WTC11 (cell line): ENCODE data around the gene GALE. TPM values are rescaled to one million over a fixed set of nuclear protein-coding genes. Genes with fewer than 3 reads are reported as not detected.

Experiments used
- ATAC-seq: fragments of 200-7000 bp; cut with Tn5 transposase; 2 replicates; pipeline ENCODE4 v1.10.0; 2021; ENCODE audit warnings: mild to moderate bottlenecking, moderate library complexity
- CTCF ChIA-PET: fragments of 300-600 bp; sonication (Branson Sonifier 250); formaldehyde crosslinking; loops from one replicate; lab custom pipeline; 2021; ENCODE audit warnings: antibody characterized with exemption; lab: Charles Lee
- POLR2A ChIA-PET: fragments of 350-600 bp; sonication (Branson Sonifier 250); formaldehyde crosslinking; loops from one replicate; lab custom pipeline; 2021; ENCODE audit warnings: antibody characterized with exemption; lab: Charles Lee
- DNase-seq: peaks from one replicate; pipeline ENCODE4 v3.0.0; 2021; ENCODE audit warnings: low spot score
- H3K27ac Mint-ChIP-seq: 2 replicates; pipeline ENCODE4 v1.8.0; 2021; ENCODE audit warnings: mixed read lengths
- H3K27me3 Mint-ChIP-seq: 2 replicates; pipeline ENCODE4 v1.8.0; 2021; ENCODE audit warnings: low read depth, mild to moderate bottlenecking, moderate library complexity, mixed read lengths
- H3K36me3 Mint-ChIP-seq: 2 replicates; pipeline ENCODE4 v1.8.0; 2021; ENCODE audit warnings: mixed read lengths
- H3K4me1 Mint-ChIP-seq: 2 replicates; pipeline ENCODE4 v1.8.0; 2022; ENCODE audit warnings: mixed read lengths
- H3K4me3 Mint-ChIP-seq: 2 replicates; pipeline ENCODE4 v1.8.0; 2021; ENCODE audit warnings: mild to moderate bottlenecking, moderate library complexity, mixed read lengths
- H3K9me3 Mint-ChIP-seq: 2 replicates; pipeline ENCODE4 v1.8.0; 2021; ENCODE audit warnings: mixed read lengths
- EMX1 ChIP-seq: fragments of 250-450 bp; sonication (Bioruptor Pico); IDR thresholded peaks from 2 replicates; pipeline ENCODE4 v1.8.0; 2021; ENCODE audit warnings: mild to moderate bottlenecking
- FOXJ3 ChIP-seq: sonication (generic); formaldehyde crosslinking; IDR thresholded peaks from 2 replicates; pipeline ENCODE4 v1.9.0; 2021; ENCODE audit warnings: missing genetic modification reagents, mild to moderate bottlenecking, borderline replicate concordance
- JAZF1 ChIP-seq: fragments of 250-450 bp; sonication (Bioruptor Pico); IDR thresholded peaks from 2 replicates; pipeline ENCODE4 v1.9.0; 2021; ENCODE audit warnings: moderate library complexity, mild to moderate bottlenecking, inconsistent platforms
- MXD4 ChIP-seq: fragments of 250-450 bp; sonication (Bioruptor Pico); IDR thresholded peaks from 2 replicates; pipeline ENCODE4 v1.8.0; 2021; ENCODE audit warnings: mild to moderate bottlenecking, moderate library complexity, borderline replicate concordance
- MYBL2 ChIP-seq: sonication (generic); formaldehyde crosslinking; IDR thresholded peaks from 2 replicates; pipeline ENCODE4 v1.8.1; 2023; ENCODE audit warnings: mild to moderate bottlenecking, moderate library complexity, missing genetic modification reagents
- NFATC4 ChIP-seq: fragments of 250-450 bp; sonication (Bioruptor Pico); IDR thresholded peaks from 2 replicates; pipeline ENCODE4 v1.9.0; 2021; ENCODE audit warnings: mild to moderate bottlenecking
- NR2C2 ChIP-seq: sonication (generic); formaldehyde crosslinking; IDR thresholded peaks from 2 replicates; pipeline ENCODE4 v1.8.0; 2022; ENCODE audit warnings: mild to moderate bottlenecking, missing genetic modification reagents
- ZNF317 ChIP-seq: sonication (generic); formaldehyde crosslinking; IDR thresholded peaks from 2 replicates; pipeline ENCODE4 v1.8.1; 2023; ENCODE audit warnings: low read depth, mild to moderate bottlenecking, moderate library complexity, missing genetic modification reagents, borderline replicate concordance
- ZNF396 ChIP-seq: fragments of 250-450 bp; sonication (Bioruptor Pico); IDR thresholded peaks from 2 replicates; pipeline ENCODE4 v1.8.0; 2021; ENCODE audit warnings: mild to moderate bottlenecking, moderate library complexity, borderline replicate concordance
- ZNF425 ChIP-seq: fragments of 250-450 bp; sonication (Bioruptor Pico); conservative IDR thresholded peaks from 2 replicates; pipeline ENCODE4 v1.9.0; 2021; ENCODE audit warnings: mild to moderate bottlenecking
- ZSCAN18 ChIP-seq: fragments of 250-450 bp; sonication (Bioruptor Pico); IDR thresholded peaks from 2 replicates; pipeline ENCODE4 v2.1.2; 2022; ENCODE audit warnings: mild to moderate bottlenecking, moderate library complexity
- total RNA-seq: library from RNA; stranded (reverse); gene quantifications from 3 replicates; pipeline ENCODE4 v1.2.3, GENCODE V29; 2021
- TF ChIP-seq, protein P1 (sequence below): sonication (generic); formaldehyde crosslinking; IDR thresholded peaks from 2 replicates; pipeline ENCODE4 v1.8.0; 2022; ENCODE audit warnings: mild to moderate bottlenecking, missing genetic modification reagents
- TF ChIP-seq, protein P2 (sequence below): sonication (generic); formaldehyde crosslinking; IDR thresholded peaks from 2 replicates; pipeline ENCODE4 v1.8.1; 2023; ENCODE audit warnings: mild to moderate bottlenecking, missing genetic modification reagents, borderline replicate concordance
- TF ChIP-seq, protein P3 (sequence below): sonication (generic); formaldehyde crosslinking; IDR thresholded peaks from 2 replicates; pipeline ENCODE4 v1.8.1; 2022; ENCODE audit warnings: mild to moderate bottlenecking, missing genetic modification reagents, moderate library complexity, borderline replicate concordance
- TF ChIP-seq, protein P4 (sequence below): fragments of 250-450 bp; sonication (Bioruptor Pico); IDR thresholded peaks from 2 replicates; pipeline ENCODE4 v1.9.0; 2021; ENCODE audit warnings: mild to moderate bottlenecking
- TF ChIP-seq, protein P5 (sequence below): sonication (generic); formaldehyde crosslinking; IDR thresholded peaks from 2 replicates; pipeline ENCODE4 v1.8.1; 2023; ENCODE audit warnings: mild to moderate bottlenecking, missing genetic modification reagents
- TF ChIP-seq, protein P6 (sequence below): fragments of 200-600 bp; IDR thresholded peaks from 2 replicates; pipeline ENCODE4 v1.8.0; 2022; ENCODE audit warnings: antibody characterized with exemption
- TF ChIP-seq, protein P7 (sequence below): sonication (generic); formaldehyde crosslinking; conservative IDR thresholded peaks from 2 replicates; pipeline ENCODE4 v1.8.1; 2023; ENCODE audit warnings: mild to moderate bottlenecking, low read depth, missing genetic modification reagents, moderate library complexity

GALE gene
- total RNA-seq, 1 experiment from 2014 or later = 30.3 TPM

- no peak for TF ChIP-seq ZNF317 (CRISPR knock-in tag)
- no peak for TF ChIP-seq NR2C2 (CRISPR knock-in tag)
- TF ChIP-seq, protein P1, sequence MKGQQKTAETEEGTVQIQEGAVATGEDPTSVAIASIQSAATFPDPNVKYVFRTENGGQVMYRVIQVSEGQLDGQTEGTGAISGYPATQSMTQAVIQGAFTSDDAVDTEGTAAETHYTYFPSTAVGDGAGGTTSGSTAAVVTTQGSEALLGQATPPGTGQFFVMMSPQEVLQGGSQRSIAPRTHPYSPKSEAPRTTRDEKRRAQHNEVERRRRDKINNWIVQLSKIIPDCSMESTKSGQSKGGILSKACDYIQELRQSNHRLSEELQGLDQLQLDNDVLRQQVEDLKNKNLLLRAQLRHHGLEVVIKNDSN (CRISPR knock-in tag) = no peak
- TF ChIP-seq, protein P2, sequence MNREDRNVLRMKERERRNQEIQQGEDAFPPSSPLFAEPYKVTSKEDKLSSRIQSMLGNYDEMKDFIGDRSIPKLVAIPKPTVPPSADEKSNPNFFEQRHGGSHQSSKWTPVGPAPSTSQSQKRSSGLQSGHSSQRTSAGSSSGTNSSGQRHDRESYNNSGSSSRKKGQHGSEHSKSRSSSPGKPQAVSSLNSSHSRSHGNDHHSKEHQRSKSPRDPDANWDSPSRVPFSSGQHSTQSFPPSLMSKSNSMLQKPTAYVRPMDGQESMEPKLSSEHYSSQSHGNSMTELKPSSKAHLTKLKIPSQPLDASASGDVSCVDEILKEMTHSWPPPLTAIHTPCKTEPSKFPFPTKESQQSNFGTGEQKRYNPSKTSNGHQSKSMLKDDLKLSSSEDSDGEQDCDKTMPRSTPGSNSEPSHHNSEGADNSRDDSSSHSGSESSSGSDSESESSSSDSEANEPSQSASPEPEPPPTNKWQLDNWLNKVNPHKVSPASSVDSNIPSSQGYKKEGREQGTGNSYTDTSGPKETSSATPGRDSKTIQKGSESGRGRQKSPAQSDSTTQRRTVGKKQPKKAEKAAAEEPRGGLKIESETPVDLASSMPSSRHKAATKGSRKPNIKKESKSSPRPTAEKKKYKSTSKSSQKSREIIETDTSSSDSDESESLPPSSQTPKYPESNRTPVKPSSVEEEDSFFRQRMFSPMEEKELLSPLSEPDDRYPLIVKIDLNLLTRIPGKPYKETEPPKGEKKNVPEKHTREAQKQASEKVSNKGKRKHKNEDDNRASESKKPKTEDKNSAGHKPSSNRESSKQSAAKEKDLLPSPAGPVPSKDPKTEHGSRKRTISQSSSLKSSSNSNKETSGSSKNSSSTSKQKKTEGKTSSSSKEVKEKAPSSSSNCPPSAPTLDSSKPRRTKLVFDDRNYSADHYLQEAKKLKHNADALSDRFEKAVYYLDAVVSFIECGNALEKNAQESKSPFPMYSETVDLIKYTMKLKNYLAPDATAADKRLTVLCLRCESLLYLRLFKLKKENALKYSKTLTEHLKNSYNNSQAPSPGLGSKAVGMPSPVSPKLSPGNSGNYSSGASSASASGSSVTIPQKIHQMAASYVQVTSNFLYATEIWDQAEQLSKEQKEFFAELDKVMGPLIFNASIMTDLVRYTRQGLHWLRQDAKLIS (CRISPR knock-in tag) = no peak
- no peak for TF ChIP-seq ZNF425 (CRISPR knock-in tag)
- TF ChIP-seq NFATC4 (CRISPR knock-in tag) = no peak
- TF ChIP-seq, protein P3, sequence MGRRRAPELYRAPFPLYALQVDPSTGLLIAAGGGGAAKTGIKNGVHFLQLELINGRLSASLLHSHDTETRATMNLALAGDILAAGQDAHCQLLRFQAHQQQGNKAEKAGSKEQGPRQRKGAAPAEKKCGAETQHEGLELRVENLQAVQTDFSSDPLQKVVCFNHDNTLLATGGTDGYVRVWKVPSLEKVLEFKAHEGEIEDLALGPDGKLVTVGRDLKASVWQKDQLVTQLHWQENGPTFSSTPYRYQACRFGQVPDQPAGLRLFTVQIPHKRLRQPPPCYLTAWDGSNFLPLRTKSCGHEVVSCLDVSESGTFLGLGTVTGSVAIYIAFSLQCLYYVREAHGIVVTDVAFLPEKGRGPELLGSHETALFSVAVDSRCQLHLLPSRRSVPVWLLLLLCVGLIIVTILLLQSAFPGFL (CRISPR knock-in tag) = no peak
- TF ChIP-seq EMX1 (CRISPR knock-in tag) = no peak
- TF ChIP-seq MXD4 (CRISPR knock-in tag) = no peak
These were observed 5.7 kb upstream of the GALE start (continued) for GRCh38 chr1:23806280-23806679.

- CTCF ChIA-PET = interaction anchor here (1.0 to 1.6 kb wide), 2 partner anchors 33 to 112 kb away, joined by 4 to 5 read pairs; no protein-coding TSS in a partner anchor
- DNase-seq (no peak), ATAC-seq (no peak)
- Mint-ChIP-seq H3K27me3 (peaks cover 17% of the 10 kb centered on the region), H3K27ac (no peak overlapping the region), H3K36me3 (no peaks in the 10 kb centered on the region), H3K4me3 (no peak overlapping the region), H3K9me3 (no peaks in the 10 kb centered on the region), H3K4me1 (peaks cover 3% of the 10 kb centered on the region; the same call in 1 of the 2 replicates)
- POLR2A ChIA-PET = no interaction called here
- TF ChIP-seq ZNF396 (CRISPR knock-in tag) (no peak), ZNF317 (CRISPR knock-in tag) (no peak), FOXJ3 (no peak), ZSCAN18 (CRISPR knock-in tag) (no peak), MYBL2 (CRISPR knock-in tag) (no peak), JAZF1 (CRISPR knock-in tag) (no peak)
- TF ChIP-seq, protein P4, sequence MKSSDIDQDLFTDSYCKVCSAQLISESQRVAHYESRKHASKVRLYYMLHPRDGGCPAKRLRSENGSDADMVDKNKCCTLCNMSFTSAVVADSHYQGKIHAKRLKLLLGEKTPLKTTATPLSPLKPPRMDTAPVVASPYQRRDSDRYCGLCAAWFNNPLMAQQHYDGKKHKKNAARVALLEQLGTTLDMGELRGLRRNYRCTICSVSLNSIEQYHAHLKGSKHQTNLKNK = no peak
- TF ChIP-seq, protein P5, sequence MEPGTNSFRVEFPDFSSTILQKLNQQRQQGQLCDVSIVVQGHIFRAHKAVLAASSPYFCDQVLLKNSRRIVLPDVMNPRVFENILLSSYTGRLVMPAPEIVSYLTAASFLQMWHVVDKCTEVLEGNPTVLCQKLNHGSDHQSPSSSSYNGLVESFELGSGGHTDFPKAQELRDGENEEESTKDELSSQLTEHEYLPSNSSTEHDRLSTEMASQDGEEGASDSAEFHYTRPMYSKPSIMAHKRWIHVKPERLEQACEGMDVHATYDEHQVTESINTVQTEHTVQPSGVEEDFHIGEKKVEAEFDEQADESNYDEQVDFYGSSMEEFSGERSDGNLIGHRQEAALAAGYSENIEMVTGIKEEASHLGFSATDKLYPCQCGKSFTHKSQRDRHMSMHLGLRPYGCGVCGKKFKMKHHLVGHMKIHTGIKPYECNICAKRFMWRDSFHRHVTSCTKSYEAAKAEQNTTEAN = no peak
- TF ChIP-seq, protein P6, sequence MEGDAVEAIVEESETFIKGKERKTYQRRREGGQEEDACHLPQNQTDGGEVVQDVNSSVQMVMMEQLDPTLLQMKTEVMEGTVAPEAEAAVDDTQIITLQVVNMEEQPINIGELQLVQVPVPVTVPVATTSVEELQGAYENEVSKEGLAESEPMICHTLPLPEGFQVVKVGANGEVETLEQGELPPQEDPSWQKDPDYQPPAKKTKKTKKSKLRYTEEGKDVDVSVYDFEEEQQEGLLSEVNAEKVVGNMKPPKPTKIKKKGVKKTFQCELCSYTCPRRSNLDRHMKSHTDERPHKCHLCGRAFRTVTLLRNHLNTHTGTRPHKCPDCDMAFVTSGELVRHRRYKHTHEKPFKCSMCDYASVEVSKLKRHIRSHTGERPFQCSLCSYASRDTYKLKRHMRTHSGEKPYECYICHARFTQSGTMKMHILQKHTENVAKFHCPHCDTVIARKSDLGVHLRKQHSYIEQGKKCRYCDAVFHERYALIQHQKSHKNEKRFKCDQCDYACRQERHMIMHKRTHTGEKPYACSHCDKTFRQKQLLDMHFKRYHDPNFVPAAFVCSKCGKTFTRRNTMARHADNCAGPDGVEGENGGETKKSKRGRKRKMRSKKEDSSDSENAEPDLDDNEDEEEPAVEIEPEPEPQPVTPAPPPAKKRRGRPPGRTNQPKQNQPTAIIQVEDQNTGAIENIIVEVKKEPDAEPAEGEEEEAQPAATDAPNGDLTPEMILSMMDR = no peak
- TF ChIP-seq, protein P7, sequence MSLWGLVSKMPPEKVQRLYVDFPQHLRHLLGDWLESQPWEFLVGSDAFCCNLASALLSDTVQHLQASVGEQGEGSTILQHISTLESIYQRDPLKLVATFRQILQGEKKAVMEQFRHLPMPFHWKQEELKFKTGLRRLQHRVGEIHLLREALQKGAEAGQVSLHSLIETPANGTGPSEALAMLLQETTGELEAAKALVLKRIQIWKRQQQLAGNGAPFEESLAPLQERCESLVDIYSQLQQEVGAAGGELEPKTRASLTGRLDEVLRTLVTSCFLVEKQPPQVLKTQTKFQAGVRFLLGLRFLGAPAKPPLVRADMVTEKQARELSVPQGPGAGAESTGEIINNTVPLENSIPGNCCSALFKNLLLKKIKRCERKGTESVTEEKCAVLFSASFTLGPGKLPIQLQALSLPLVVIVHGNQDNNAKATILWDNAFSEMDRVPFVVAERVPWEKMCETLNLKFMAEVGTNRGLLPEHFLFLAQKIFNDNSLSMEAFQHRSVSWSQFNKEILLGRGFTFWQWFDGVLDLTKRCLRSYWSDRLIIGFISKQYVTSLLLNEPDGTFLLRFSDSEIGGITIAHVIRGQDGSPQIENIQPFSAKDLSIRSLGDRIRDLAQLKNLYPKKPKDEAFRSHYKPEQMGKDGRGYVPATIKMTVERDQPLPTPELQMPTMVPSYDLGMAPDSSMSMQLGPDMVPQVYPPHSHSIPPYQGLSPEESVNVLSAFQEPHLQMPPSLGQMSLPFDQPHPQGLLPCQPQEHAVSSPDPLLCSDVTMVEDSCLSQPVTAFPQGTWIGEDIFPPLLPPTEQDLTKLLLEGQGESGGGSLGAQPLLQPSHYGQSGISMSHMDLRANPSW (CRISPR knock-in tag) = no peak
These were observed 4.5 kb upstream of the GALE start for GRCh38 chr1:23805025-23805424.
